B cell (primary cell): ENCODE measurements around the gene BRD4.

Experiments
- EZH2 ChIP-seq: IDR thresholded peaks from 2 replicates; pipeline ENCODE4 v1.6.1; 2012; ENCODE audit warnings: borderline replicate concordance, low read depth, mild to moderate bottlenecking, moderate library complexity, low read length; ENCODE audit not compliant: insufficient read depth, poor library complexity, severe bottlenecking
- TF ChIP-seq, protein P1 (sequence below): fragments of 200-600 bp; IDR thresholded peaks from one replicate; pipeline ENCODE4 v1.8.0; 2022; ENCODE audit warnings: antibody characterized with exemption, mild to moderate bottlenecking

DNA sequence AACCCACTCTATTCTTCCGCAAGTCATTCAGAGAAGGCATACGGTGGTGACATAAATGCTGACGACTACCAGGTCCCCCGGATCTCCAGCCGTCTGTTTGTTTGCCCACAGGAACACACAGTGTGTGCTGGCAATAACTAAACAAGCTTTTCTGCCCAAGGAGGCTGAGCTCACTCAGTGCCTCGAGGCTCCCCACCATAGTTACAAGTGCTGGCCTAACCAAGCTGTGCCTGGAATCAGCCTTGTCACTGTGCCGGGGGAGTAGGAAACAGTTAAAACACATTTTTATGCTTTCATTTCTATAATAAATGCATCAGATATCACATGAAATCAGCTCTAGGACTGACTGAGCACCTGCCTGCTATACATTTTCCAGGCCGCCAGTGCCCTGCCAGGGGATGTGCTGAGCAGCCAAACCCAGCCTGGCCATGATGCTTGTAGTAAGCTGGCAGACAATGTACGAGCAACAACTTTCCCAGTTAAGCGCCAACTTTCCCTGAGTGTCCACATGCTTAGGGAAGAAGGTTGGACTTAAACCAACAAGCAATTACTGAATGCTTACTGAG, 28.1 kb downstream of the BRD4 start:
- TF ChIP-seq, protein P1, sequence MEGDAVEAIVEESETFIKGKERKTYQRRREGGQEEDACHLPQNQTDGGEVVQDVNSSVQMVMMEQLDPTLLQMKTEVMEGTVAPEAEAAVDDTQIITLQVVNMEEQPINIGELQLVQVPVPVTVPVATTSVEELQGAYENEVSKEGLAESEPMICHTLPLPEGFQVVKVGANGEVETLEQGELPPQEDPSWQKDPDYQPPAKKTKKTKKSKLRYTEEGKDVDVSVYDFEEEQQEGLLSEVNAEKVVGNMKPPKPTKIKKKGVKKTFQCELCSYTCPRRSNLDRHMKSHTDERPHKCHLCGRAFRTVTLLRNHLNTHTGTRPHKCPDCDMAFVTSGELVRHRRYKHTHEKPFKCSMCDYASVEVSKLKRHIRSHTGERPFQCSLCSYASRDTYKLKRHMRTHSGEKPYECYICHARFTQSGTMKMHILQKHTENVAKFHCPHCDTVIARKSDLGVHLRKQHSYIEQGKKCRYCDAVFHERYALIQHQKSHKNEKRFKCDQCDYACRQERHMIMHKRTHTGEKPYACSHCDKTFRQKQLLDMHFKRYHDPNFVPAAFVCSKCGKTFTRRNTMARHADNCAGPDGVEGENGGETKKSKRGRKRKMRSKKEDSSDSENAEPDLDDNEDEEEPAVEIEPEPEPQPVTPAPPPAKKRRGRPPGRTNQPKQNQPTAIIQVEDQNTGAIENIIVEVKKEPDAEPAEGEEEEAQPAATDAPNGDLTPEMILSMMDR, result no peak
- TF ChIP-seq EZH2, result no peak
